ENCODE results near the gene UBR4.

Gene UBR4

GRCh38 chr1:19229828-19230325 is 19.8 kb upstream of the UBR4 start:
- ChIA-PET POLR2A (no interaction called here), CTCF (interaction anchor here (0.5 kb wide), 1 partner anchor 14 kb away, joined by 3 read pairs; no protein-coding TSS in a partner anchor)
- DNase-seq (ENCODE audit: extremely low spot score): no peak
- TF ChIP-seq HDGF (IDR thresholded peaks at IDR 0.05; ENCODE audit: borderline replicate concordance) (no peak), FOXM1 (IDR thresholded peaks at IDR 0.05; ENCODE audit: borderline replicate concordance) (no peak), ARNT (IDR thresholded peaks at IDR 0.05) (no peak), TARDBP (IDR thresholded peaks at IDR 0.05) (no peak), CTBP1 (IDR thresholded peaks at IDR 0.05; ENCODE audit: borderline replicate concordance) (no peak), LEF1 (IDR thresholded peaks at IDR 0.05; ENCODE audit: borderline replicate concordance) (no peak), NFRKB (IDR thresholded peaks at IDR 0.05) (no peak), ELF4 (IDR thresholded peaks at IDR 0.05) (no peak), FOXK2 (IDR thresholded peaks at IDR 0.05) (no peak), SP1 (IDR thresholded peaks at IDR 0.05) (no peak), ZNF384 (IDR thresholded peaks at IDR 0.05) (no peak), FOXA1 (IDR thresholded peaks at IDR 0.05) (no peak), PKNOX1 (IDR thresholded peaks at IDR 0.05) (no peak)

- ChIA-PET CTCF (no interaction called here), POLR2A (interaction anchor here (1.9 kb wide), 1 partner anchor 22 kb away, joined by 6 read pairs; the partner anchor contains the start of genes EMC1 and MRTO4)
- TF ChIP-seq SP1 (IDR thresholded peaks at IDR 0.05) (no peak), TARDBP (IDR thresholded peaks at IDR 0.05) (no peak), ELF4 (IDR thresholded peaks at IDR 0.05) (no peak), BHLHE40 (IDR thresholded peaks at IDR 0.05; ENCODE audit: borderline replicate concordance) (no peak), PKNOX1 (IDR thresholded peaks at IDR 0.05) (no peak), FOXA1 (IDR thresholded peaks at IDR 0.05) (no peak), FOXK2 (IDR thresholded peaks at IDR 0.05) (no peak), L3MBTL2 (conservative IDR thresholded peaks at IDR 0.05) (no peak), ARNT (IDR thresholded peaks at IDR 0.05) (no peak), NFRKB (IDR thresholded peaks at IDR 0.05) (no peak)
- DNase-seq (ENCODE audit: extremely low spot score): no peak
Observed at GRCh38 chr1:19229229-19229628, 19.2 kb upstream of the UBR4 start.

- POLR2A ChIA-PET: interaction anchor here (1.5 kb wide), 1 partner anchor 28 kb away, joined by 4 read pairs; the partner anchor contains the start of genes EMC1 and MRTO4
Observed at GRCh38 chr1:19222979-19223824, 13.1 kb upstream of the UBR4 start.

GRCh38 chr1:19222573-19222972 is 12.5 kb upstream of the UBR4 start:
- DNase-seq (ENCODE audit: extremely low spot score): no peak
- ChIA-PET CTCF (no interaction called here), POLR2A (interaction anchor here (1.5 kb wide), 1 partner anchor 29 kb away, joined by 4 read pairs; the partner anchor contains the start of genes EMC1 and MRTO4)
- no peak for TF ChIP-seq SUZ12 (IDR thresholded peaks at IDR 0.05)
- no peak for TF ChIP-seq FOXK2 (IDR thresholded peaks at IDR 0.05)
- no peak for TF ChIP-seq ZNF384 (IDR thresholded peaks at IDR 0.05)
- no peak for TF ChIP-seq CTBP1 (IDR thresholded peaks at IDR 0.05; ENCODE audit: borderline replicate concordance)
- TF ChIP-seq HDGF (IDR thresholded peaks at IDR 0.05; ENCODE audit: borderline replicate concordance): no peak
- no peak for TF ChIP-seq L3MBTL2 (conservative IDR thresholded peaks at IDR 0.05)
- TF ChIP-seq TARDBP (IDR thresholded peaks at IDR 0.05): no peak
- no peak for TF ChIP-seq ELF4 (IDR thresholded peaks at IDR 0.05)
- TF ChIP-seq SP1 (IDR thresholded peaks at IDR 0.05): no peak
- TF ChIP-seq LEF1 (IDR thresholded peaks at IDR 0.05; ENCODE audit: borderline replicate concordance): no peak
- no peak for TF ChIP-seq BHLHE40 (IDR thresholded peaks at IDR 0.05; ENCODE audit: borderline replicate concordance)
- no peak for TF ChIP-seq FOXM1 (IDR thresholded peaks at IDR 0.05; ENCODE audit: borderline replicate concordance)
- no peak for TF ChIP-seq NFRKB (IDR thresholded peaks at IDR 0.05)

More at GRCh38 chr1:19222979-19223824, 13.1 kb upstream of the UBR4 start:
- CTCF ChIA-PET: interaction anchor here (0.5 kb wide), 1 partner anchor 43 kb away, joined by 3 read pairs; no protein-coding TSS in a partner anchor
- DNase-seq (ENCODE audit: extremely low spot score): no peak
- TF ChIP-seq HDGF (IDR thresholded peaks at IDR 0.05; ENCODE audit: borderline replicate concordance): no peak
- TF ChIP-seq NFRKB (IDR thresholded peaks at IDR 0.05): no peak

GRCh38 chr1:19220991-19221390 is 10.9 kb upstream of the UBR4 start:
- ChIA-PET CTCF (no interaction called here), POLR2A (no interaction called here)
- DNase-seq (ENCODE audit: extremely low spot score): no peak
- TF ChIP-seq L3MBTL2 (conservative IDR thresholded peaks at IDR 0.05): no peak
- no peak for TF ChIP-seq HDGF (IDR thresholded peaks at IDR 0.05; ENCODE audit: borderline replicate concordance)
- no peak for TF ChIP-seq BHLHE40 (IDR thresholded peaks at IDR 0.05; ENCODE audit: borderline replicate concordance)
- TF ChIP-seq ARNT (IDR thresholded peaks at IDR 0.05): no peak
- no peak for TF ChIP-seq ZNF384 (IDR thresholded peaks at IDR 0.05)
- TF ChIP-seq SUZ12 (IDR thresholded peaks at IDR 0.05): no peak
- TF ChIP-seq ELF4 (IDR thresholded peaks at IDR 0.05): no peak
- TF ChIP-seq FOXM1 (IDR thresholded peaks at IDR 0.05; ENCODE audit: borderline replicate concordance): no peak
- no peak for TF ChIP-seq CTBP1 (IDR thresholded peaks at IDR 0.05; ENCODE audit: borderline replicate concordance)
- TF ChIP-seq TARDBP (IDR thresholded peaks at IDR 0.05): no peak
- TF ChIP-seq LEF1 (IDR thresholded peaks at IDR 0.05; ENCODE audit: borderline replicate concordance): no peak
- TF ChIP-seq FOXK2 (IDR thresholded peaks at IDR 0.05): no peak
- TF ChIP-seq NFRKB (IDR thresholded peaks at IDR 0.05): no peak
- TF ChIP-seq FOXA1 (IDR thresholded peaks at IDR 0.05): no peak

- POLR2A ChIA-PET: interaction anchor here (1.0 kb wide), 1 partner anchor 9 kb away, joined by 3 read pairs; no protein-coding TSS in a partner anchor
- DNase-seq (ENCODE audit: extremely low spot score): no peak
- CTCF ChIA-PET: no interaction called here
- TF ChIP-seq ELF4 (IDR thresholded peaks at IDR 0.05) (no peak), PKNOX1 (IDR thresholded peaks at IDR 0.05) (no peak), ZNF384 (IDR thresholded peaks at IDR 0.05) (no peak), LEF1 (IDR thresholded peaks at IDR 0.05; ENCODE audit: borderline replicate concordance) (no peak), FOXA1 (IDR thresholded peaks at IDR 0.05) (no peak), NFRKB (IDR thresholded peaks at IDR 0.05) (no peak), TARDBP (IDR thresholded peaks at IDR 0.05) (no peak), HDGF (IDR thresholded peaks at IDR 0.05; ENCODE audit: borderline replicate concordance) (no peak), BHLHE40 (IDR thresholded peaks at IDR 0.05; ENCODE audit: borderline replicate concordance) (no peak), FOXM1 (IDR thresholded peaks at IDR 0.05; ENCODE audit: borderline replicate concordance) (no peak), SUZ12 (IDR thresholded peaks at IDR 0.05) (no peak), FOXK2 (IDR thresholded peaks at IDR 0.05) (no peak), SP1 (IDR thresholded peaks at IDR 0.05) (no peak), ARNT (IDR thresholded peaks at IDR 0.05) (no peak), CTBP1 (IDR thresholded peaks at IDR 0.05; ENCODE audit: borderline replicate concordance) (no peak), L3MBTL2 (conservative IDR thresholded peaks at IDR 0.05) (no peak)
Observed at GRCh38 chr1:19220080-19220846, 10.2 kb upstream of the UBR4 start.
